Stimulated activated CD8-positive, alpha-beta memory T cell treated with anti-CD3 and anti-CD28 coated beads, Interleukin-2, amount 100 ng/mL, for 48 hours (primary cell): Measurements from ENCODE around the gene GCNT2.
"Not testable (repeated sequence)": the region's sequence is repeated elsewhere in the genome, so short reads cannot be mapped to it uniquely, and the experiment has no call there.

Experiments
- DNase-seq, 2 donors: peaks; one replicate each; pipeline ENCODE4 v3.0.0-alpha.2; 2020; ENCODE audit warnings: low read depth in 2 of 2

Gene GCNT2

DNA sequence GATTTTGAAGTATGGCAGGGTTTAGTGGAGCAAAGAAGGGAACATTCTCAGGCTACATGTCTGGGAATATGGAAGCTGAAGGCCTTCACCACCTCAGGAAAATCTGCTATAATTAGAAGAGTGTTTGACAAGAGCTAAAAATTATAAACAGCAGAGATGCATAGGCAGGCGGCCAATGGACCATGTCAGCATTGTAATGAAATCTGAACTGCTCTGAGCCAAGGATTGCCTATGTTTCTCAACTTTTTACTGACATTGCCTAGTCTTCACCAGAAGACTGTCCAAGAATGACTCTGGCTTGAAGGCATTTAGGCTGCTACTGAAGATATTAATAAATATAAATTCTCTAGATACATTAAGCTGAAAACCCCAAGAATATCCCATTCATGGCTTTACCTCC, 89.1 kb downstream of the GCNT2 start:
- DNase-seq: no peak

DNA sequence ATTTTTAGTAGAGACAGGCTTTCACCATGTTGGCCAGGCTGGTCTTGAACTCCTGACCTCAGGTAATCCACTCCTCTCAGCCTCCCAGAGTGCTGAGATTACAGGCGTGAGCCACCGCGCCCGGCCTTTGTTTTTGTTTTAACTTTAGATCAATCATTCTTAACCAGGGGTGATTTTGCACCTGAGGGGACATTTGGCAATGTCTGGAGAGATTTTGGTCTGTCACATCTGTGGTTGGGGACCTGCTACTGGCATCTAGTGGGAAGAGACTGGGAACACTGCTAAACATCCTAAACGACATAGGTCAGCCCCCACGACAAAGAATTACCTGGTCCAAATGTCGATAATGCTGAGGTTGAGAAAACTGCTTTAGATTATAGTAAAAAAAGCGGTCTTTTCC, 91.0 kb downstream of the GCNT2 start:
- no peak for DNase-seq

DNA sequence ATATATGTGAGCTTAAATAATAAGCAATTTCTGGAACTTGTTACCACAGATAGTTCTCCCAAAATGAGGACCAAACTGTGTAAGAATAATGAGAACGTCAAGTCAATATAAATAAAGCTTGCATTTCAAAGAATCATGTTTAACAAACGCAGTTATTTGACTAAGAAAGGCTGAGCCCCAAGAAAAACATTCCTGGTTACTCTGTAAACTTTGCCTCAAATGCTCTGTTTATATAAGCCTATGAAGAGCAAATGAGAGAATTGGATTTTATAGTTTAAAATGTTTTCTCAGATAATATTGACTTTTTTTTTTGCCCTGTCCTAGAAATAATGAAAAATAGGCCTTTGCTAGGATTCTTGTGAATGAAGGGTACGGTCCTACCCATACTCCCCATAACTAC, 91.9 kb downstream of the GCNT2 start:
- DNase-seq: no peak

DNA sequence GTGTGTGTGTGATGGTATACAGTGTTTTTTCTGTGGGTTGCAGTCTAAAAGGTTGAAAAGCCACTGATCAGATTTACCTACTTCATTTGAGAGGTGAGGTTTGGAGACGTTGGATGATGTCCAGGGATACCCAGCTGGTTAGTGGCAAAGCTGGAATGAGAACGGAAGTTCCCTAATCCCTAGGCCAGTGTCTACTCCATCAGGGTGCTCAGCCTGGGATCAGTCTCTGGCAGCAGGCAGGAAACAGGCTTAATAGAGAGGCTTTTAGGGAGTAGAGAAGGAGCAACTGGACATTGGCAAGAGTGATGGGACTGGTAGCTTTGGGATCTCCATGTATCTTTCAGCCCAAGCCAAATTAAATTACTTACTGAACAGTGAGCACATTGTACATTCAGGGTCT, 92.6 kb downstream of the GCNT2 start:
- no peak for DNase-seq

DNA sequence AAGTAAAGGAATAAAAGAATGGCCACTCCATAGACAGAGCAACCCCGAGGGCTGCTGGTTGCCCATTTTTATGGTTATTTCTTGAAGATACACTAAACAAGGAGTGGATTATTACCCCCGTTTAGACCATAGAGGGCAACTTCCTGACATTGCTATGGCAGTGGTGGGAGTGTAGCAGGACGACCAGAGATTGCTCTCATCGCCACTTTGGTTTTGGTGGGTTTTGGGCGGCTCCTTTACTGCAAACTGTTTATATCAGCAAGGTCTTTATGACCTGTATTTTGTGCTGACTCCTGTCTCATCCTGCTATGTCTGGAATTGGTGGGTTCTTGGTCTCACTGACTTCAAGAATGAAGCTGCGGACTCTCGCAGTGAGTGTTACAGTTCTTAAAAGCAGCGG, 94.5 kb downstream of the GCNT2 start:
- DNase-seq: no peak

DNA sequence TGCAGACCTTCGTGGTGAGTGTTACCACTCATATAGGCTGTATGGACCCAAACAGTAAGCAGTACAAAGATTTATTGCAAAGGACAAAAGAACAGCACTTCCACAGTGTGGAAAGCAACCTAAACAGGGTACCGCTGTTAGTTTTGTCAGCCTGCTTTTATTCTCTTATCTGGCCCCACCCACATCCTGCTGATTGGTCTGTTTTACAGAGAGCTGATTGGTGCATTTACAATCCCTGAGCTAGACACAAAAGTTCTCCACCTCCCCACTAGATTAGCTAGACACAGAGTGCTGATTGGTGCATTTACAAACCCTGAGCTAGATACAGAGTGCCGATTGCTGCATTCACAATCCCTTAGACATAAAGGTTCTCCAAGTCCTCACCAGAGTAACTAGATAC, 95.1 kb downstream of the GCNT2 start:
- DNase-seq: not testable (repeated sequence)

DNA sequence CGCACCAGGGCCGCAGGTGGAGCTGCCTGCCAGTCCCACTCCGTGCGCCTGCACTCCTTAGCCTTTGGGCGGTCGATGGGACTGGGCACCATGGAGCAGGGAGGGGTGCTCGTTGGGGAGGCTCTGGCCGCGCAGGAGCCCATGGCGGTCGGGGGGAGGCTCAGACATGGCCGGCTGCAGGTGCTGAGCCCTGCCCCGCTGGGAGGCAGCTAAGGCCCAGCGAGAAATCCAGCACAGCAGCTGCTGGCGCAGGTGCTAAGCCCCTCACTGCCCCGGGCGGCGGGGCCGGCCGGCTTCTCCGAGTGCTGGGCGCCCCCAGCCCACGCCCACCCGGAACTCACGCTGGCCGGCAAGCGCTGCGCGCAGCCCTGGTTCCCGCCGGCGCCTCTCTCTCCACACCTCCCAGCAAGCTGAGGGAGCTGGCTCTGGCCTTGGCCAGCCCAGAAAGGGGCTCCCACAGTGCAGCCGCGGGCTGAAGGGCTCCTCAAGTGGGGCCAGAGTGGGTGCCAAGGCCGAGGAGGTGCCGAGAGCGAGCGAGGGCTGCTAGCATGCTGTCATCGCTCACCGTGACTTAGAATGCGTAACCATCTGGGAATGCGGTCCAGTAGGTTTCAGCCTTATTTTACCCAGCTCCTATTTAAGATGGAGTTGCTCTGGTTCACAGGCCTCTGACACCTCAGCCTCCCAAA, 96.0 kb downstream of the GCNT2 start:
- DNase-seq: no peak

DNA sequence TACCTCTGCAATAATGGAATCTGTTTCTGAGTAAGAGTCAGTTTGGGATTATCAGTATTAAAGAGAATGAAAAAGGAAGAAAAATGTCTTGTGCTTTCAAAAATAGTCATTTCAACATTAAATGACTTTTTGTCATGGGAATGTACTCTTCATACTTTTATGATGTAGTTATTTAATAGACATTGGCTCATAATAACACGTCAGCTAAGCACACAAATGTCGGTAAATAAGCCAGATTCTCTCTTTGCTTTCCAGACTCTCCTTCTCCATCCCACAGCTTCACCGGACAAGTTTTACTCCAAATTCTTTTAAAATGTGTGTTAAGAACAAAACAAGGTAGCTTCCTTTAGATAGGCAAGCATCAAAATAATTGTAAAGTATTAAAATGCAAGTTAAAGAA, 97.3 kb downstream of the GCNT2 start:
- no peak for DNase-seq

DNA sequence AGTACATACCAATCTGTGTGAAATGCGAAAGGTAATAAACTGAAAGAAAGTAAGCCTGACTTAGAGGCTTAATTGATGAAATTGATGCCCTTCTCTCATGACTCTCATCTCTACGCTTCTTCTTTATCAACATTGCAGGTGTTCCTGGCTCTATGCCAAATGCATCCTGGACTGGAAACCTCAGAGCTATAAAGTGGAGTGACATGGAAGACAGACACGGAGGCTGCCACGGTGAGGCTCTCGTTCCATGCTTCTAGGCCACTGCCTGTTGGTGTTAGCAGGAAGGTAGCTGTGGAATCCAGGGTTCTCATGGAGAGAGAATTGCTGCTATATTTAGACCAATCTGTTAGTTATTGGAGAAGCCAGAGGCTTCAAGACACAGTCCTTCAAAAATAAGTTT, 100.1 kb downstream of the GCNT2 start:
- DNase-seq: no peak

DNA sequence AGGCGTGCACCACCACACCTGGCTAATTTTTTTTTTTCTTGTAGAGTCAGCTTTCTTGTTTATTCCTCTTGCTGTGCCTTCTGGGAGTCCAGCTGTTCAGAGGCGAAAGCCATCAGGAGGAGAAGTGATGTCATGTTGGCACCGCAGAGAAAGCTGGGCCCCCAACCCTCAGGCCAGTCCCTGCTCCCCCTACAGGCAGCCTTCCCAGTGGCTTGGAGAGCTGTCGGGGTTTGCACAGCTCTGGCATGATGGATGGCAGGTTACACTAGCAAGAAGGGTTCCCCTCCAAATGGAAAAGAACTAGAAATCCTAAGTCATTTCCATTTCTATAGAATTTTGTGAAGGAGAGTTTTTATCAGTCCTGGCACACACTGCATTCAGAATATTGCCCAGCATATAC, 100.7 kb downstream of the GCNT2 start:
- no peak for DNase-seq

DNA sequence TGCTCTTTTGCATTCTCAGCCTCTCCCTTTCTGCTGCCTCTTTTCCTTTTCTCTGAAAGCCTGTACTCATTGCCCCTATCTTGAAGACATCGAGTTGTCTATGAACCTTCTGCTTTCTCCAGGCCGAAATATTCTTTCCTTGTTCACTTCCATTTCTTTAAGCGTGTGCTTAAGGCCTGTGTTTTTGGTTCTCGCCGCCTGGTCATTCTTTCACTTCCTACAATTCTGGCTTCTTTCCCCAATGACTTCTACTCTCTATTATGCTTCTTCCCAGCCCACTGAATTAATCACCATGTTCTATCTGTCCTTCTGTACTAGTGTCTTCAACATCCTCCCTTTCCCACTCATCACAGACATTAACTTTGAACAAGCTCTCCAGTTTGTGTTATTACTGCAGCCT, 103.7 kb downstream of the GCNT2 start:
- DNase-seq: no peak

DNA sequence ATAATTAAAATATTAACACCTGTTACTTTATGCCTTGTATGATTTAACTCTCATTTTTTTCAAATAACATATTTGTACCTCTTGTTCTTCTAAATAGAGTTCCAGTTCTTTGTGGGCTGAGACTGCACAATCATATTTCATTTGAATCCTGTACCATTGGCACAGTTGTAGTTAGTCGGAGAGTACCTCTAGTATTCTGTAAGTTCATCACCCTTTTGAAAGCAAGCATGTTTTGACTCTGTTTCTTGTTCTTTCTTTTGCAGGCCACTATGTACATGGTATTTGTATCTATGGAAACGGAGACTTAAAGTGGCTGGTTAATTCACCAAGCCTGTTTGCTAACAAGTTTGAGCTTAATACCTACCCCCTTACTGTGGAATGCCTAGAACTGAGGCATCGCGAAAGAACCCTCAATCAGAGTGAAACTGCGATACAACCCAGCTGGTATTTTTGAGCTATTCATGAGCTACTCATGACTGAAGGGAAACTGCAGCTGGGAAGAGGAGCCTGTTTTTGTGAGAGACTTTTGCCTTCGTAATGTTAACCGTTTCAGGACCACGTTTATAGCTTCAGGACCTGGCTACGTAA, 105.1 kb downstream of the GCNT2 start:
- DNase-seq: no peak

DNA sequence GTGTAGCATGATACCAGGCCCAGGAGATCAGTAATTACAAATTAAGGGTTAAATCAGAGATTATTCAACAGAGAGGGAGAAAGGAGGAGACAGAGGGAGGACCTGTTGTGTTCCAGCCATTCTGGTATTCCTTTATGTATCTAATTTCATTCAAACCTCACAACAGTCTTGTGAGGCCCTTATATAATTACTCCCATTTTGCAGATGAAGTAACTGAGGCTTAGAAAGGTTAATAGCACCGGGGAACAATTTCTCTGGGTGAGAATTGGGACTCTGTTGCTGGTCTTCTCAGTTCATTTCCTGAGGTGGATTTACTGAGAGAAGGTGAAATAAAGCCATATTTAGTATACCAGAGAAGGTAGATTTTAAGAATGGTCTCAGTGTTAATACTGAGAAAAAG, 106.6 kb downstream of the GCNT2 start:
- no peak for DNase-seq

DNA sequence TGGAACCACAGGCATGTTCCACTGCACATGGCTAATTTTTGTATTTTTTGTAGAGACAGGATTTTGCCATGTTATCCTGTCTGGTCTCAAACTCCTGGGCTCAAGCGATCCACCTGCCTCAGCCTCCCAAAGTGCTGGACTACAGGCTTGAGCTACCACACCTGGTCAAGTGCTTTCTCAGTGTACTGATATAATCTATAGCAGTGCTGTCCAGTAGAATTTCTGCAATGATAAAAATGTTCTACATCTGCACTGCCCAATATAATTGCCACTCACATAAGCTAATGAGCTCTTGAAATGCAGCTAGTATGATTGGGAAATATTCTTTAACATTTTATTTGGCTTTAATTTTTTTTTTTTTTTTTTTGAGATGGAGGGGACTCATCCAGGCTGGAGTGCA, 109.0 kb downstream of the GCNT2 start:
- DNase-seq: no peak

DNA sequence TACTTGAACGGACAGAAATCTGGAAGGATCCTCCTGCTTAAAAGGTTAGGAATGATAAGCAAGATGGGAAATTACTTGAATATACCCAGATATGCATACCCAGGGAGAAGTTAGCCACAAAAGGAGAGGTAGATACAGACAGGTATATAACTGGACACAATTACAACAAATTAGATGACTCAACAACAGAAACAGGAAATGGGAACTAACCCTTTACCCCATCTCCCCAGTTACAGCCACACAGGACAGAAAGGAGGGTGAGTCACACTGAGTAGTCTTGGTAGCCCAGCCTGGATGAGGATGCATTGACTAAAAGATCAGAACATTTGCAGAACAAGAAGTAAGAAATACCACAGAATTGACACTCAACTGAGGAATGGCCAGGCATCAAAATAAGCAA, 112.1 kb downstream of the GCNT2 start:
- DNase-seq: no peak

DNA sequence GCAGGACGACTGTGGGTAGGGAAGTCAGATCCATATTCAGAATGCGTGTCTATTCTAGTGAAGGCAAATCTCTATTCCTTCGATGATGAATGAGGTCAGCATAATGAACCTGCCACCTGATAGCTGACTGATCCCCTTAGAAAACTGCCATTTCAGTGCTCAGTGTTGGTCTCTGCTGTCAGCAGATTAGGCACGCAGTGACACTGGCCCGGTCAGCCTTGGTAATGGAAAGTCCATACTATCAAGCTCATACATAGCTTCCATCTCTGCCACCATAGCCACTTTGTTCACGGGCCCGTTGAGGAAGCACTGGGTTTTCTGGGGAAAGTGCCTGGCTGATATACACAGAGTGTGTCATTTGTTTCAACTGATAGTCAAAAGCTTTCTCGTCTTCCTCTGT, 119.3 kb downstream of the GCNT2 start:
- no peak for DNase-seq

DNA sequence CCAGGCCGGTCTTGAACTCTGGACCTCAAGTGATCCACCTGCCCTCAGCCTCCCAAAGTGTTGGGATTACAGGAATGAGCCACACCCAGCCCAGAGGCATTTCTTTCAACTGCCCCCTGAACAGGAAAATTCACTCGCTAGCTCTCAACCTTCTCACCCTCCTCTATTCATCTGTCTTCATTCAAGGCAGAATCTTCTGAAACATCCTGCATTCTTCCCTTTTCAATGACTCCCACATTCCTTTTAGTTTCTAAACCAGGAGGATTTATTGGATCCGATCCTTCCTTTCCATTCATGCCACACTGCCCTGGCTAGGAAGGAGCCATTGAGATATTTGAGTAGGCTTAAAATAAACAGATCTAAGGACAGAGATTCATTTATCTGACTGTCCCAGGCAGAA, 120.4 kb downstream of the GCNT2 start:
- DNase-seq: no peak

DNA sequence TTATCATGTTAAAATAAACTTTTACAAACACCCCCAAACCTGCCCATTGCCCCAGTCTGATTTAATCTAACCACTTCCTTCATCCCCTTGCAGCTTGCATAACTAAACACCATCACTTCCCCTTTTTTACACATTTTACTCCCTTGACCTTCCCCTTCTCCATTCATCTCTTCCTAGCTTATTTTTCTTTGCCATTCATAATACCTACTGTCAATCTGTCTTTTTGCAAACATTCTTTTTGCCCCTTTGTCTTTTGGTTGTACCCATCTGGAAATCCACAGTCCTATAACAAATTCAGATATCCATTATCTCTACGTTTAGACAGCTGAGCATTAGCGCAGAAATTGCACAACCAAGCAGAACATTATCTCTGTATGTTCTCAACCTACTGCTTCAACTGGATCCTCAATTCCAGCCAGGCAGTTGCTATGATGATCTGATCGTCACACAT, 122.1 kb downstream of the GCNT2 start:
- DNase-seq: no peak

DNA sequence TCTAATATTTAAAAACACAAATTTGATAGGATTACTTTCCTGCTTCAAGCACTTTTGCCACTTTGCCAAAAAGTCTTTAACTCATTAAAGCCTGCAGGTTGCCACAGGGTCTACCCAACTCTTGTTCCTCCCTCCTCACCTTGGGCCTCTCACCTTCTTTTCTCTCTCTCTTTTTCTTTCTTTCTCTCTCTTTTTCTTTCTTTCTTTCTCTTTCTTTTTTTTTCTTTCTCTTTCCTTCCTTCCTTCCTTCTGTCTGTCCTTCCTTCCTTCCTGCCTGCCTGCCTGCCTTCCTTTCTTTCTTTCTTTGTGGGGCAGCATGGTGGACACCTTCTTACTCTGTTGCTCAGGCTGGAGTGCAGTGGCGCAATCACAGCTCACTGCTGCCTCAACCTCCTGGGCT, 123.1 kb downstream of the GCNT2 start:
- no peak for DNase-seq

DNA sequence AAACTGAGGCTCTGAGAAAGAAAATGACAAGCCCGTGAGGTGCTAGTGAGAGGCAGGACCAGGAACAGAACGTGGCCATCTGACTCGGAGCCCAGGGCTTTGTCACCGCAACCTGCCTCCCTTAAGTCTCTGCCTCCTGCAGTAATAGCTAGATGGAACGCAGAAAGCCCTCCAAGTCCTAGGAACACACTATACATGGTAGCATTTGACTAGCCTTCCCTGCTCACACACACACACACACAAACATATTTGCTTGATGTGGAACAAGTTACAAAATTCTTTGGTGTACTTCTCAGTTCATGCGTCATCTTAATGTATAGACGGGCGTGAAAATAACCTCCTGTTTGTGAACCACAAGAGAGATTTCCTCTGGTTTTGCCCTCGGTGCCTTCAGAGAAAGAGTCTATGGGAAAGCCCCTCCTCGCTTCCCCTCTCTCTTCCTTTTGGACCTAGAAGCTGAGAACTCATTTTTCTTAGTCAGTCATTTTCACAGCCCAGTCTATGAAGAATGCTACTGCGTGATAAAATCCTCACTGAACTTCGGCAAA, 134.4 kb downstream of the GCNT2 start:
- DNase-seq: no peak

DNA sequence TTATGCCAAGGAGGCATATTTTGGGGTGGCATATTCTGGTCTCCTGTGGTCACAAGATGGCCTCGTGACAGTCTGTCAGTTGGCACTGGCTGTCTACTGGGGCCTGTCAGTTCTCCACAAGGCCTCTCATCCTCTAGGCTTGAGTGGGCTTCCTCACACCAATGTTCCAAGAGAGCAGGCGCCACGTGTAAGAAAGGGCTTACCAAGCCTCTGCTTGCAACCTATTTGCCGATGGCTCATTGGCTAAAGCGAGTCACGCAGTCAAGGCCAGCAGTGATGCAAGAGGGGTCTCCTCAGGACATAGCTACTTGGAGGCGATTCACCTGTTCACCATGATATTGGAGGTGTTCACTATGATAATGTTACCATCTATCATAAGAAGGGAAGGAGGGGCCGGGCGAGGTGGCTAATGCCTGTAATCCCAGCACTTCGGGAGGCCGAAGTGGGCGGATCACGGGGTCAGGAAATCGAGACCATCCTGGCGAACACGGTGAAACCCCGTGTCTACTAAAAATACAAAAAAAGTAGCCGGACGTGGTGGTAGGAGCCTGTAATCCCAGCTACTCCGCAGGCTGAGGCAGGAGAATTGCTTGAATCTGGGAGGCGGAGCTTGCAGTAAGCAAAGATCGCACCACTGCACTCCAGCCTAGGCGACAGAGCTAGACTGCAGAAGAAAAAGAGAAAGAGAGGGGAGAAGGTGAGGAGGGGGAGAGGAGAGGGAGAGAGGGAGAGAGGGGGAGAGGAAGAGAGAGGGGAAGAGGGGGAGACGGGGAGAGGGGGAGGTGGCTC, 138.0 kb downstream of the GCNT2 start:
- no peak for DNase-seq

DNA sequence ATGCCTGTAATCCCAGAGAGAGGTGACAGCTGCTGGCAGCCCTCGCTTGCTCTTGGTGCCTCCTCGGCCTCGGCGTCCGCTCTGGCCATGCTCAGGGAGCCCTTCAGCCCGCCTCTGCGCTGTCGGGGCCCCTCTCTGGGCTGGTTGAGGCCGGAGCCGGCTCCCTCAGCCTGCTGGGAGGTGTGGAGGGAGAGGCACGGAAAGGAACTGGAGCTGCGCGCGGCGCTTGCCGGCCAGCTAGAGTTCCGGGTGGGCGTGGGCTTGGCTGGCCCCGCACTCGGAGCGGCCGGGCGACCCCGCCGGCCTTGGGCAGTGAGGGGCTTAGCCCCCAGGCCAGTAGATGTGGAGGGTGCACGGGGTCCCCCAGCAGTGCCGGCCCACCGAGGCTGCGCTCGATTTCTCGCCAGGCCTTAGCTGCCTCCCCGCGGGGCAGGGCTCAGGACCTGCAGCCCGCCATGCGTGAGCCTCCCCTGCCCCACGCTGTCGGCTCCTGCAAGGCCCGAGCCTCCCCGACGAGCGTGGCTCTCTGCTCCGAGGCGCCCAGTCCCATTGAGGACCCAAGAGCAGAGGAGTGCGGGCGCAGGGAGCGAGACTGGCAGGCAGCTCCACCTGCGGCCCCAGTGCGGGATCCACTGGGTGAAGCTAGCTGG, 138.7 kb downstream of the GCNT2 start:
- DNase-seq: no peak
